ENCODE results near the gene HEG1. TPM values are rescaled to one million over a fixed set of nuclear protein-coding genes. Genes with fewer than 3 reads are reported as not detected.

HEG1 gene
- total RNA-seq, 1 experiment from 2014 or later, result 8.6 TPM

DNA sequence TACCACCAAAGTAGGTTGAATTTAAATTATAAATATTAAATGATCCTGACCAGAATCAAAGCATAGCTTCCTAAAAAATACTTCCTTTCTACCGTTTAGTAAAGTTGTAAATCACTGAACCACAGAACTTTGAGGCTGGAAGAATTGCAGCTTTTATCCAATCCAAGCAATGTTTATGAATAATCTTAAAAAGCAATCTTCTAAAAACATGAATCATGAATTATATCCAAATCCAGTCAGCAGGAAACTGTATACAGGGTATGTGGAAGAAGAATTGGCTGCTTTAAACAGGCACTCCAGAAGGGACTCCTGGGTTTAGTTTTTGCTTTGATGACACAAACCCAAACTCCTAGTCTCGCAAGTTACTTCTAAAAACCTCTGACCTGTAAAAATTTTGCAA is 30.2 kb downstream of the HEG1 start:
- intact Hi-C loops (cut with micrococcal nuclease), result no loop called here
- TF ChIP-seq CTCF (IDR thresholded peaks at IDR 0.05; ENCODE audit: unreplicated experiment), result no peak
- Mint-ChIP-seq H3K36me3 (ENCODE audit: insufficient read depth, unreplicated experiment) (peaks cover 24% of the 10 kb centered on the region), H3K27me3 (ENCODE audit: insufficient read depth, unreplicated experiment) (no peaks in the 10 kb centered on the region), H3K4me1 (ENCODE audit: insufficient read depth, unreplicated experiment) (no peaks in the 10 kb centered on the region), H3K27ac (ENCODE audit: low read depth, unreplicated experiment) (no peak overlapping the region), H3K4me3 (ENCODE audit: unreplicated experiment) (no peak overlapping the region), H3K9me3 (ENCODE audit: unreplicated experiment) (no peaks in the 10 kb centered on the region)
- ChIA-PET POLR2A (interaction anchor here (1.0 kb wide), 1 partner anchor 17 kb away, joined by 3 read pairs; no protein-coding TSS in a partner anchor), CTCF (no interaction called here)
- no TSS peak for BruUV-seq (replicated peaks)
- no peak for DNase-seq (ENCODE audit: unreplicated experiment)

DNA sequence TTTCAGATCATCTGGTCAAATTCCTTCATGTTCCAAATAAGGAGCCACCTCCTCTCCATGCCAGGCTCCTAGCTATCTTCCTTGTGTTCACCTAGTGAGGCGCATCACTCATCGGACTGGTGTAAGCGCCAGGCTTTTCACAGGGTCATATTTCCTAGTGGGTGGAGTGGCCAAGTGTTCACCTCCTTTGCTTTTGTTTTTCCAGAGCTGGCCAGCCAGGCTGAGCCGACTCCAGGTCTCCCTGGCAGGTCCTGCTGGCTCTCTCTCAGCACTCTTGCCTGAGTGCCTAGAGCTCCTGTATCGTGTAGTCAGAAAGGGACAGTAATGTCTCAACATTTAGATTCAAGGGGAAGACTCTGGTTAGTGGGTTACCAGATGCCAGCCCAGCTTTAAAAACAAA is 31.0 kb downstream of the HEG1 start:
- intact Hi-C loops (cut with micrococcal nuclease), result no loop called here
- no peaks in the 10 kb centered on the region for H3K4me1 Mint-ChIP-seq (ENCODE audit: insufficient read depth, unreplicated experiment)
- DNase-seq (ENCODE audit: unreplicated experiment), result no peak
- TF ChIP-seq CTCF (IDR thresholded peaks at IDR 0.05; ENCODE audit: unreplicated experiment), result no peak
- peaks cover 24% of the 10 kb centered on the region for H3K36me3 Mint-ChIP-seq (ENCODE audit: insufficient read depth, unreplicated experiment)
- no peaks in the 10 kb centered on the region for H3K27me3 Mint-ChIP-seq (ENCODE audit: insufficient read depth, unreplicated experiment)
- no peak overlapping the region for H3K4me3 Mint-ChIP-seq (ENCODE audit: unreplicated experiment)
- no TSS peak for BruUV-seq (replicated peaks)
- no peak overlapping the region for H3K27ac Mint-ChIP-seq (ENCODE audit: low read depth, unreplicated experiment)
- CTCF ChIA-PET, result interaction anchor here (1.3 kb wide), 1 partner anchor 29 kb away, joined by 3 read pairs; no protein-coding TSS in a partner anchor
- H3K9me3 Mint-ChIP-seq (ENCODE audit: unreplicated experiment), result no peaks in the 10 kb centered on the region
- POLR2A ChIA-PET, result interaction anchor here (1.0 kb wide), 1 partner anchor 16 kb away, joined by 3 read pairs; no protein-coding TSS in a partner anchor

- Mint-ChIP-seq H3K4me1 (ENCODE audit: insufficient read depth, unreplicated experiment) (no peaks in the 10 kb centered on the region), H3K9me3 (ENCODE audit: unreplicated experiment) (no peaks in the 10 kb centered on the region), H3K36me3 (ENCODE audit: insufficient read depth, unreplicated experiment) (peaks cover 29% of the 10 kb centered on the region), H3K27me3 (ENCODE audit: insufficient read depth, unreplicated experiment) (no peaks in the 10 kb centered on the region), H3K27ac (ENCODE audit: low read depth, unreplicated experiment) (no peak overlapping the region), H3K4me3 (ENCODE audit: unreplicated experiment) (no peak overlapping the region)
- ChIA-PET CTCF (interaction anchor here (1.3 kb wide), 1 partner anchor 29 kb away, joined by 3 read pairs; no protein-coding TSS in a partner anchor), POLR2A (interaction anchor here (0.5 to 0.8 kb wide), 3 partner anchors 9 to 391 kb away, joined by 3 read pairs; no protein-coding TSS in a partner anchor)
- intact Hi-C loops (cut with micrococcal nuclease), result no loop called here
- DNase-seq (ENCODE audit: unreplicated experiment), result no peak
- no peak for TF ChIP-seq CTCF (IDR thresholded peaks at IDR 0.05; ENCODE audit: unreplicated experiment)
- BruUV-seq (replicated peaks), result no TSS peak
Observed at GRCh38 chr3:125023833-125024555, 31.8 kb downstream of the HEG1 start.

DNA sequence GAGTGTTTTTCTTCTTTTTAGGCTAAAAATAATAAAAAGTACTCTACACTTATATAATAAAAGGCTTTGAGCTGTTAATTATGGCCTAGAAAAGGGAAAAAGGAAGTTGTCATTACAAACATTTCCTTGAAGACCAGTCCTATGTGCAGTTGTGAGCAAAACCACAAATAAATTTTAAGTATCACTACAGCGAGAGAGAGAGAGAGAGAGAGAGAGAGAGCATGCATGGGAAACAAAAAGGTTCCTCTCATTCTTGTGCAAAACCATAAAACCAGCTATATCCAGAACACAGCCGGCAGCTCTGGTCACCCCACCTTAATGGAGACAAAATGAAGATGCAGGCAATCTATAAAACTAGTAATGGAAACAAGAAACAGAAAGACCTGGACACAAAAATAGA is 33.6 kb downstream of the HEG1 start:
- no peak for TF ChIP-seq CTCF (IDR thresholded peaks at IDR 0.05; ENCODE audit: unreplicated experiment)
- Mint-ChIP-seq H3K27me3 (ENCODE audit: insufficient read depth, unreplicated experiment) (no peaks in the 10 kb centered on the region), H3K9me3 (ENCODE audit: unreplicated experiment) (no peaks in the 10 kb centered on the region), H3K27ac (ENCODE audit: low read depth, unreplicated experiment) (no peak overlapping the region), H3K36me3 (ENCODE audit: insufficient read depth, unreplicated experiment) (peaks cover 34% of the 10 kb centered on the region), H3K4me3 (ENCODE audit: unreplicated experiment) (no peak overlapping the region), H3K4me1 (ENCODE audit: insufficient read depth, unreplicated experiment) (no peaks in the 10 kb centered on the region)
- DNase-seq (ENCODE audit: unreplicated experiment), result no peak
- BruUV-seq (replicated peaks), result no TSS peak
- intact Hi-C loops (cut with micrococcal nuclease), result no loop called here
- ChIA-PET CTCF (interaction anchor here (0.6 to 0.7 kb wide), 2 partner anchors 118 to 415 kb away, joined by 3 read pairs; no protein-coding TSS in a partner anchor), POLR2A (interaction anchor here (0.6 kb wide), 1 partner anchor 214 kb away, joined by 3 read pairs; no protein-coding TSS in a partner anchor)

Measured in MCF 10A (cell line).